GM12878 (cell line): ENCODE measurements around the gene DCTN2.

ENCODE experiments used
- BCL11A ChIP-seq: IDR thresholded peaks from 2 replicates; pipeline ENCODE4 v1.6.1; 2011; ENCODE audit warnings: low read depth, low read length
- CREM ChIP-seq: IDR thresholded peaks from 2 replicates; pipeline ENCODE4 v1.6.1; 2014; ENCODE audit warnings: antibody characterized with exemption, low read depth
- EZH2 ChIP-seq: IDR thresholded peaks from 2 replicates; pipeline ENCODE4 v1.6.1; 2012; ENCODE audit warnings: low read depth, mild to moderate bottlenecking, control low read depth, inconsistent platforms, low read length, borderline replicate concordance; ENCODE audit not compliant: control insufficient read depth
- KDM1A ChIP-seq: fragments of 200-600 bp; sonication (generic); IDR thresholded peaks from 2 replicates; pipeline ENCODE4 v1.6.1; 2016; ENCODE audit warnings: borderline replicate concordance
- NFYB ChIP-seq: IDR thresholded peaks from 2 replicates; pipeline ENCODE4 v1.6.1; 2011; ENCODE audit warnings: low read depth, mild to moderate bottlenecking, low read length, improper control_type of control experiment, moderate library complexity; ENCODE audit not compliant: insufficient read depth
- NRF1 ChIP-seq: conservative IDR thresholded peaks from 2 replicates; pipeline ENCODE4 v1.6.1; 2011; ENCODE audit warnings: mild to moderate bottlenecking, low read depth, low read length, improper control_type of control experiment
- POLR2A ChIP-seq: IDR thresholded peaks from 2 replicates; pipeline ENCODE4 v1.6.1; 2011; ENCODE audit warnings: low read depth, mild to moderate bottlenecking, low read length
- POLR2AphosphoS5 ChIP-seq: IDR thresholded peaks from 2 replicates; pipeline ENCODE4 v1.6.1; 2011; ENCODE audit warnings: mild to moderate bottlenecking, low read length, inconsistent platforms
- SMC3 ChIP-seq: IDR thresholded peaks from 2 replicates; pipeline ENCODE4 v1.6.1; 2011; ENCODE audit warnings: low read length, improper control_type of control experiment, borderline replicate concordance
- SREBF2 ChIP-seq: IDR thresholded peaks from 2 replicates; pipeline ENCODE4 v1.6.1; 2012; ENCODE audit warnings: mild to moderate bottlenecking, low read length

- TF ChIP-seq CREM (no peak), NRF1 (no peak), NFYB (no peak), SMC3 (no peak), BCL11A (no peak), POLR2AphosphoS5 (no peak), POLR2A (no peak), SREBF2 (no peak), EZH2 (no peak), KDM1A (no peak)
Observed at GRCh38 chr12:57536597-57536942, 10.4 kb downstream of the DCTN2 start.
